GM12878 (cell line): ENCODE data around the gene EPX. TPM values are rescaled to one million over a fixed set of nuclear protein-coding genes. Genes with fewer than 3 reads are reported as not detected.

Experiments used
- ATF2 ChIP-seq: IDR thresholded peaks from 2 replicates; pipeline ENCODE4 v1.6.1; 2012; ENCODE audit warnings: low read length, inconsistent platforms
- BCL11A ChIP-seq: IDR thresholded peaks from 2 replicates; pipeline ENCODE4 v1.6.1; 2011; ENCODE audit warnings: low read depth, low read length
- BMI1 ChIP-seq: fragments of 450-650 bp; IDR thresholded peaks from 2 replicates; pipeline ENCODE4 v1.6.1; 2016; ENCODE audit warnings: mild to moderate bottlenecking, moderate library complexity, borderline replicate concordance
- CUX1 ChIP-seq: IDR thresholded peaks from 2 replicates; pipeline ENCODE4 v1.6.1; 2012; ENCODE audit warnings: improper control_type of control experiment, low read depth, low read length; ENCODE audit not compliant: insufficient replicate concordance
- ELK1 ChIP-seq: IDR thresholded peaks from 2 replicates; pipeline ENCODE4 v1.6.1; 2012; ENCODE audit warnings: low read depth, low read length, improper control_type of control experiment
- ESRRA ChIP-seq: IDR thresholded peaks from 2 replicates; pipeline ENCODE4 v1.6.1; 2012; ENCODE audit warnings: mild to moderate bottlenecking, low read length, improper control_type of control experiment
- HSF1 ChIP-seq: fragments of 150-350 bp; IDR thresholded peaks from 2 replicates; pipeline ENCODE4 v1.6.1; 2014; ENCODE audit warnings: mild to moderate bottlenecking, low read depth, low read length
- IKZF2 ChIP-seq, 2 experiments: fragments of 450-650 bp; IDR thresholded peaks; 2 replicates each; pipeline ENCODE4 v1.6.1; 2017; ENCODE audit warnings: mild to moderate bottlenecking in 2 of 2, moderate library complexity in 2 of 2
- IRF5 ChIP-seq: fragments of 450-650 bp; IDR thresholded peaks from 2 replicates; pipeline ENCODE4 v1.6.1; 2017; ENCODE audit warnings: borderline replicate concordance
- LARP7 ChIP-seq: fragments of 450-650 bp; IDR thresholded peaks from 2 replicates; pipeline ENCODE4 v1.6.1; 2017; ENCODE audit warnings: mild to moderate bottlenecking
- MYB ChIP-seq: fragments of 150-350 bp; IDR thresholded peaks from 2 replicates; pipeline ENCODE4 v1.6.1; 2014; ENCODE audit warnings: mild to moderate bottlenecking, low read depth, low read length, borderline replicate concordance
- PAX8 ChIP-seq: fragments of 450-650 bp; IDR thresholded peaks from 2 replicates; pipeline ENCODE4 v1.6.1; 2017; ENCODE audit warnings: mild to moderate bottlenecking, moderate library complexity
- RB1 ChIP-seq: fragments of 450-650 bp; formaldehyde crosslinking; IDR thresholded peaks from 2 replicates; pipeline ENCODE4 v1.6.1; 2017; ENCODE audit warnings: mild to moderate bottlenecking, borderline replicate concordance
- SIN3A ChIP-seq: IDR thresholded peaks from 2 replicates; pipeline ENCODE4 v1.6.1; 2012; ENCODE audit warnings: low read depth, low read length, improper control_type of control experiment
- WRNIP1 ChIP-seq: IDR thresholded peaks from 2 replicates; pipeline ENCODE4 v1.6.1; 2011; ENCODE audit warnings: low read depth, low read length, improper control_type of control experiment, borderline replicate concordance
- ZBTB33 ChIP-seq: fragments of 450-650 bp; IDR thresholded peaks from 2 replicates; pipeline ENCODE4 v1.6.1; 2017; ENCODE audit warnings: mild to moderate bottlenecking
- polyA plus RNA-seq, 11 experiments: library from polyadenylated mRNA; depleted of rRNA in 4 of 11; unstranded in 6 of 11; stranded (reverse) in 5 of 11; fragments of >200 nt; fragmentation: Nextera tagmentation in 4 of 11; fragmentation: Illumina TruSeq in 1 of 11; extraction: Ambion mirVana in 4 of 11; extraction: Trizol in 1 of 11; gene quantifications; 1 replicate in 1 of 11; 2 replicates in 10 of 11; pipeline versions ENCODE4 v1.2.1 to v1.2.3, GENCODE V29; 2011 to 2016; ENCODE audit warnings: inconsistent platforms in 2 of 11, missing spikeins in 2 of 11, low read depth in 1 of 11
- total RNA-seq, 4 experiments: library from RNA; depleted of rRNA in 3 of 4; stranded (reverse); fragments of >200 nt in 3 of 4; fragmentation: Illumina TruSeq in 1 of 4; extraction: Trizol in 1 of 4; gene quantifications; 2 replicates each; pipeline versions ENCODE4 v1.2.1 to v1.2.3, GENCODE V29; 2013 to 2021

Gene EPX
- total and polyA plus RNA-seq, 10 of the 15 experiments (the other 5 are each of a cell fraction or from before 2014, with no cell fraction given), result 0.03 TPM; not detected in 9

GRCh38 chr17:58249270-58250133 lies 57.0 kb downstream of the EPX start (continued):
- no peak for TF ChIP-seq CUX1
- TF ChIP-seq BMI1, result no peak
- 0 out of 4 replicates have a peak, but pooled peaks have one; percentile 14 to 18 for TF ChIP-seq IKZF2 (IDR thresholded peaks at IDR 0.05)
- no peak for TF ChIP-seq BCL11A
- TF ChIP-seq RB1, result peak; percentile 63; the same call in 1 of the 2 replicates
- peak; percentile 81 for TF ChIP-seq LARP7
- no peak for TF ChIP-seq PAX8
- no peak for TF ChIP-seq ELK1
- TF ChIP-seq MYB, result no peak
- no peak for TF ChIP-seq WRNIP1
- TF ChIP-seq SIN3A, result no peak
- TF ChIP-seq ATF2, result no peak
- TF ChIP-seq HSF1, result no peak
- no peak for TF ChIP-seq IRF5
- TF ChIP-seq ZBTB33, result no peak
- TF ChIP-seq ESRRA, result no peak
